Neural crest cell (in vitro differentiated cells): ENCODE measurements around the gene PDHA1. TPM values are rescaled to one million over a fixed set of nuclear protein-coding genes. Genes with fewer than 3 reads are reported as not detected.

Source experiments
- DNase-seq: peaks from one replicate; pipeline ENCODE4 v3.0.0; 2021; ENCODE audit warnings: low read depth, mixed read lengths, low spot score
- H3K27ac Mint-ChIP-seq: one replicate; pipeline ENCODE4 v1.8.0; 2021; ENCODE audit warnings: mild to moderate bottlenecking, mixed read lengths; ENCODE audit not compliant: unreplicated experiment
- H3K27me3 Mint-ChIP-seq: 2 replicates; pipeline ENCODE4 v1.8.0; 2021; ENCODE audit warnings: low read depth, mild to moderate bottlenecking, mixed read lengths
- H3K36me3 Mint-ChIP-seq: 2 replicates; pipeline ENCODE4 v1.8.0; 2021; ENCODE audit warnings: low read depth, mild to moderate bottlenecking, mixed read lengths
- H3K4me1 Mint-ChIP-seq: 2 replicates; pipeline ENCODE4 v1.8.0; 2021; ENCODE audit warnings: mixed read lengths
- H3K4me3 Mint-ChIP-seq: one replicate; pipeline ENCODE4 v1.8.0; 2021; ENCODE audit warnings: mild to moderate bottlenecking, mixed read lengths
- H3K9me3 Mint-ChIP-seq: 2 replicates; pipeline ENCODE4 v1.8.0; 2021; ENCODE audit warnings: mixed read lengths
- total RNA-seq: library from RNA; stranded (reverse); gene quantifications from 2 replicates; pipeline ENCODE4 v1.2.1, GENCODE V29; 2021
- TF ChIP-seq, protein P1 (sequence below): fragments of 200-600 bp; sonication (generic); conservative IDR thresholded peaks from 2 replicates; pipeline ENCODE4 v1.5.0; 2021; ENCODE audit warnings: antibody characterized with exemption, mild to moderate bottlenecking

PDHA1 gene
- total RNA-seq, 1 donor from 2014 or later = 178 TPM

DNA sequence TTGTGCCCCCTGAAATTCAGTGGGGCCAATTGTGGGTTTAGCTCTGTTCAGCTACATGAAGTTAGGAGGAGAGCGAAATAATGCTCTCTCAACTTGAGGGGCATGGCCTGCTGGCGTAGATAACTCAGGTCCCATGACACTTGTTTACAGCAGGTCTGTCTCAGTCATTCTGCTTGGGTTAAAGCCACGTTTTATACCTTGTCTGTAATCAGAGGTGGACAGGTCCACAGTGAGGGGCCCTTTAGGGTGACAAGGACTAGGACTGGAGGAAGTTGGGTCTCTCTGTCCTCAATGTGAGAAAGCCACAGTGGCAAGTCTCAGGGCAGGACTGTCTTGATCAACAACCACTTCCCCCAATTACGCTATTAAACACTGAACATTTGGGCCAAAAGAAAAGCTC lies 49.0 kb downstream of the PDHA1 start:
- Mint-ChIP-seq H3K4me3 (no peak overlapping the region), H3K27me3 (no peaks in the 10 kb centered on the region), H3K36me3 (no peaks in the 10 kb centered on the region), H3K9me3 (no peaks in the 10 kb centered on the region), H3K4me1 (no peaks in the 10 kb centered on the region), H3K27ac (no peak overlapping the region)
- TF ChIP-seq, protein P1, sequence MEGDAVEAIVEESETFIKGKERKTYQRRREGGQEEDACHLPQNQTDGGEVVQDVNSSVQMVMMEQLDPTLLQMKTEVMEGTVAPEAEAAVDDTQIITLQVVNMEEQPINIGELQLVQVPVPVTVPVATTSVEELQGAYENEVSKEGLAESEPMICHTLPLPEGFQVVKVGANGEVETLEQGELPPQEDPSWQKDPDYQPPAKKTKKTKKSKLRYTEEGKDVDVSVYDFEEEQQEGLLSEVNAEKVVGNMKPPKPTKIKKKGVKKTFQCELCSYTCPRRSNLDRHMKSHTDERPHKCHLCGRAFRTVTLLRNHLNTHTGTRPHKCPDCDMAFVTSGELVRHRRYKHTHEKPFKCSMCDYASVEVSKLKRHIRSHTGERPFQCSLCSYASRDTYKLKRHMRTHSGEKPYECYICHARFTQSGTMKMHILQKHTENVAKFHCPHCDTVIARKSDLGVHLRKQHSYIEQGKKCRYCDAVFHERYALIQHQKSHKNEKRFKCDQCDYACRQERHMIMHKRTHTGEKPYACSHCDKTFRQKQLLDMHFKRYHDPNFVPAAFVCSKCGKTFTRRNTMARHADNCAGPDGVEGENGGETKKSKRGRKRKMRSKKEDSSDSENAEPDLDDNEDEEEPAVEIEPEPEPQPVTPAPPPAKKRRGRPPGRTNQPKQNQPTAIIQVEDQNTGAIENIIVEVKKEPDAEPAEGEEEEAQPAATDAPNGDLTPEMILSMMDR = no peak
- DNase-seq = no peak

DNA sequence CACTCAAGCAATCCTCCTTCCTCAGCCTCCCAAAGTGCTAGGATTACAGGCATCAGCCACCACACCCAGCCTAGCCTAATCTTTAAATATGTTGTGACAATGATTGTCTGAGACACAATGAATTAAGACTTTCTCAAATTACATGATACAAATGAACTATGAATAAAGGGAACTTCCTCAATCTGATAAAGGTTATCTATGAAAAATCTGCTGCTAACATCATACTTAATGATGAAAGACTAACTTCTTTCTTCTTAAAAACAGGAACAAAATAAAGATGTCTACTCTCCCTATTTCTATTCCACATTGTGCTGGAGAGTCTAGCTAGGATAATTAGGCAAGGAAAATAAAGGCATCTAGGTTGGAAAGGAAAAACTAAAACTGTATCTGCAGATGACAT lies 60.0 kb downstream of the PDHA1 start:
- no peak for DNase-seq
- H3K27ac Mint-ChIP-seq = no peak overlapping the region
- H3K36me3 Mint-ChIP-seq = peaks cover 3% of the 10 kb centered on the region
- no peaks in the 10 kb centered on the region for H3K4me1 Mint-ChIP-seq
- H3K27me3 Mint-ChIP-seq = no peaks in the 10 kb centered on the region
- TF ChIP-seq, protein P1 = no peak
- no peak overlapping the region for H3K4me3 Mint-ChIP-seq
- H3K9me3 Mint-ChIP-seq = peaks cover 7% of the 10 kb centered on the region

DNA sequence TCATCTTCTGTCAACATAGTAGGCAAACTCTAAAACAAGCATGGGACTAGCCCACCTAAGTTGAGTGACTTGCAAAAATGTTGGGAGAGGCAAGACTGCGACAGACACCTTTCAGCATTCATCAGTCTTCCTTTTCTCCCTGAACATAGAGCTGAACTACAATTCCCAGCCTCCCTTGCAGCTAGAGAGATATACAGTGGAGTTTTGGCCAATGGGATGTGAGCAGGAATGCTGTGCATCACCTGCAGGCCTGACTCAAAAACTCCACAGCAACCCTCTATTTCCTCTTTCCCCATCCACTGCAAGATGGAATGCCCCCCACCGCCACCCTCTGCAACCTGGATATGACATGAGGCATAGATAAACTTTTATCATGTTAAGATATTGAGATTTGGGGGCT lies 66.5 kb downstream of the PDHA1 start:
- Mint-ChIP-seq H3K9me3 (peaks cover 28% of the 10 kb centered on the region), H3K27ac (no peak overlapping the region), H3K27me3 (no peaks in the 10 kb centered on the region), H3K36me3 (peaks cover 15% of the 10 kb centered on the region), H3K4me1 (no peaks in the 10 kb centered on the region), H3K4me3 (no peak overlapping the region)
- DNase-seq = no peak
- TF ChIP-seq, protein P1 = no peak

Other genes starting within 250 kb of the PDHA1 start
- 0.20 and 0.21 TPM in 2 replicates for gene ADGRG2, start 221.5 kb upstream of the PDHA1 start, total RNA-seq
- gene MAP3K15, start 171.6 kb downstream of the PDHA1 start, total RNA-seq = 1.2 and 2.0 TPM in 2 replicates